ENCODE measurements around the gene OR13C2. TPM values are rescaled to one million over a fixed set of nuclear protein-coding genes. Genes with fewer than 3 reads are reported as not detected.

OR13C2 gene
- not detected in 2 replicates for total RNA-seq

GRCh38 chr9:104605527-104605926, at the start of gene OR13C2:
OR13C2 (minus strand) TSS chr9:104605627; CDS start chr9:104605627, 0 bp downstream.

GRCh38 chr9:104618104-104618503, 12.7 kb upstream of the OR13C2 start, which contains the start of gene OR13C9:
OR13C9 (minus strand) TSS chr9:104618204; CDS start chr9:104618204, 0 bp downstream.

GRCh38 chr9:104599313-104599712, 6.1 kb downstream of the OR13C2 start, which contains the start of gene OR13C5:
OR13C5 (minus strand) TSS chr9:104599413; CDS start chr9:104599413, 0 bp downstream.

GRCh38 chr9:104568868-104569267, 36.6 kb downstream of the OR13C2 start, which contains the start of gene OR13C8:
OR13C8 (plus strand) TSS chr9:104569168; CDS start chr9:104569168, 0 bp downstream.

Other genes with a start within 250 kb of the OR13C2 start
- gene OR13F1, start 101.4 kb downstream of the OR13C2 start, total RNA-seq = not detected in 2 replicates
- gene OR13C4, start 78.4 kb downstream of the OR13C2 start, total RNA-seq = not detected in 2 replicates
- 0.43 TPM in 1 of 2 replicates, not detected in the other for gene OR13C3, start 68.8 kb downstream of the OR13C2 start, total RNA-seq
- not detected in 2 replicates for gene OR13C8, start 36.5 kb downstream of the OR13C2 start, total RNA-seq
- not detected in 2 replicates for gene OR13C5, start 6.2 kb downstream of the OR13C2 start, total RNA-seq
- gene OR13C9, start 12.6 kb upstream of the OR13C2 start, total RNA-seq = not detected in 2 replicates
- gene OR13D1, start 88.9 kb upstream of the OR13C2 start, total RNA-seq = not detected in 2 replicates
- 23.0 and 32.0 TPM in 2 replicates for gene NIPSNAP3A, start 142.1 kb upstream of the OR13C2 start, total RNA-seq
- 0.48 and 0.64 TPM in 2 replicates for gene NIPSNAP3B, start 158.5 kb upstream of the OR13C2 start, total RNA-seq

Data from tracheal epithelial cell (primary cell).